ENCODE results near the gene PRELID3B.

- TF ChIP-seq CTCF (conservative IDR thresholded peaks at IDR 0.05; ENCODE audit: low read depth, low read length) (no peak), EZH2 (IDR thresholded peaks at IDR 0.05; ENCODE audit: low read length, unreplicated experiment) (no peak)
Measured at GRCh38 chr20:59023616-59024015, 19.0 kb downstream of the PRELID3B start.
